Neural cell (in vitro differentiated cells): ENCODE data around the gene CPA3. TPM values are rescaled to one million over a fixed set of nuclear protein-coding genes. Genes with fewer than 3 reads are reported as not detected.

Source experiments
- H2AFZ ChIP-seq: fragments of 200-600, 300-800 bp; sonication (generic), shearing (Covaris generic); 2 replicates; pipeline ENCODE4 v1.6.0; 2014; ENCODE audit warnings: low read depth, mild to moderate bottlenecking, antibody characterized with exemption, low read length, moderate library complexity
- H3F3A ChIP-seq: fragments of 200-600 bp; shearing (Covaris generic); 2 replicates; pipeline ENCODE4 v1.6.1; 2016; ENCODE audit warnings: mild to moderate bottlenecking, moderate library complexity, mixed read lengths, antibody characterized with exemption, low read length; ENCODE audit not compliant: insufficient read depth, poor library complexity, severe bottlenecking
- H3K27ac ChIP-seq: fragments of 200-600, 300-800 bp; sonication (generic), shearing (Covaris generic); 2 replicates; pipeline ENCODE4 v1.5.1; 2014; ENCODE audit warnings: mild to moderate bottlenecking, low read length, moderate library complexity
- H3K27me3 ChIP-seq: fragments of 300-800, 200-600 bp; sonication (generic), shearing (Covaris generic); 2 replicates; pipeline ENCODE4 v1.6.0; 2014; ENCODE audit warnings: mild to moderate bottlenecking, low read depth, low read length, moderate library complexity; ENCODE audit not compliant: insufficient read depth
- H3K36me3 ChIP-seq: fragments of 300-800, 200-600 bp; sonication (generic), shearing (Covaris generic); 2 replicates; pipeline ENCODE4 v1.5.1; 2014; ENCODE audit warnings: mild to moderate bottlenecking, antibody characterized with exemption, low read length, moderate library complexity; ENCODE audit not compliant: insufficient read depth
- H3K4me2 ChIP-seq: fragments of 300-800, 200-600 bp; sonication (generic), shearing (Covaris generic); 2 replicates; pipeline ENCODE4 v1.6.0; 2014; ENCODE audit warnings: mild to moderate bottlenecking, low read length
- H3K4me3 ChIP-seq: fragments of 300-800, 200-600 bp; sonication (generic), shearing (Covaris generic); 2 replicates; pipeline ENCODE4 v1.5.1; 2014; ENCODE audit warnings: mild to moderate bottlenecking, low read length, moderate library complexity
- H3K79me2 ChIP-seq: fragments of 200-600 bp; shearing (Covaris generic); replicated peaks from 2 replicates; pipeline ENCODE4 v1.6.0; 2014; ENCODE audit warnings: mild to moderate bottlenecking, low read length, moderate library complexity; ENCODE audit not compliant: insufficient read depth
- H3K9ac ChIP-seq: fragments of 300-800, 200-600 bp; sonication (generic), shearing (Covaris generic); 2 replicates; pipeline ENCODE4 v1.6.1; 2016; ENCODE audit warnings: mild to moderate bottlenecking, low read length, mixed read lengths
- H3K9me2 ChIP-seq: fragments of 200-600 bp; shearing (Covaris generic); 2 replicates; pipeline ENCODE4 v1.6.1; 2016; ENCODE audit warnings: mild to moderate bottlenecking, low read length, mixed read lengths; ENCODE audit not compliant: insufficient read depth
- H3K9me3 ChIP-seq: fragments of 200-600, 300-800 bp; sonication (generic), shearing (Covaris generic); 2 replicates; pipeline ENCODE4 v1.6.1; 2016; ENCODE audit warnings: mild to moderate bottlenecking, mixed run types, low read length, moderate library complexity, mixed read lengths
- H4K20me1 ChIP-seq: fragments of 200-600 bp; shearing (Covaris generic); 2 replicates; pipeline ENCODE4 v1.6.1; 2016; ENCODE audit warnings: mild to moderate bottlenecking, mixed run types; ENCODE audit not compliant: insufficient read depth
- EP300 ChIP-seq: fragments of 450-650 bp; conservative IDR thresholded peaks from 2 replicates; pipeline ENCODE4 v1.6.1; 2014; ENCODE audit warnings: antibody characterized with exemption, mild to moderate bottlenecking, moderate library complexity; ENCODE audit not compliant: poor library complexity, severe bottlenecking
- EZH2 ChIP-seq: fragments of 200-600, 300-800 bp; shearing (Covaris generic), sonication (generic); IDR thresholded peaks from 2 replicates; pipeline ENCODE4 v1.6.1; 2014; ENCODE audit warnings: antibody characterized with exemption, low read length, borderline replicate concordance, mild to moderate bottlenecking; ENCODE audit not compliant: insufficient read depth, poor library complexity, severe bottlenecking
- MXI1 ChIP-seq: fragments of 450-650 bp; conservative IDR thresholded peaks from 2 replicates; pipeline ENCODE4 v1.6.1; 2014; ENCODE audit warnings: antibody characterized with exemption, mild to moderate bottlenecking; ENCODE audit not compliant: poor library complexity, severe bottlenecking
- POLR2AphosphoS5 ChIP-seq: IDR thresholded peaks from 2 replicates; pipeline ENCODE4 v1.6.1; 2012
- RAD21 ChIP-seq: fragments of 450-650 bp; conservative IDR thresholded peaks from 2 replicates; pipeline ENCODE4 v1.6.1; 2014; ENCODE audit warnings: antibody characterized with exemption, mild to moderate bottlenecking, moderate library complexity
- SMC3 ChIP-seq: fragments of 450-650 bp; conservative IDR thresholded peaks from 2 replicates; pipeline ENCODE4 v1.6.1; 2014; ENCODE audit warnings: antibody characterized with exemption, mild to moderate bottlenecking, moderate library complexity; ENCODE audit not compliant: poor library complexity
- TAF1 ChIP-seq: IDR thresholded peaks from 2 replicates; pipeline ENCODE4 v1.6.1; 2012; ENCODE audit warnings: low read depth
- polyA plus RNA-seq: library from polyadenylated mRNA; depleted of rRNA; stranded (reverse); fragments of >200 nt; gene quantifications from 2 replicates; pipeline ENCODE4 v1.2.3, GENCODE V29; 2014
- TF ChIP-seq, protein P1 (sequence below): fragments of 450-650 bp; IDR thresholded peaks from 2 replicates; pipeline ENCODE4 v1.5.1; 2014; ENCODE audit warnings: antibody characterized with exemption, mild to moderate bottlenecking, moderate library complexity; ENCODE audit not compliant: poor library complexity, severe bottlenecking
- TF ChIP-seq, protein P2 (sequence below): IDR thresholded peaks from 2 replicates; pipeline ENCODE4 v1.6.1; 2012; ENCODE audit warnings: borderline replicate concordance

CPA3 gene
- polyA plus RNA-seq, 1 donor from 2014 or later: not detected

DNA sequence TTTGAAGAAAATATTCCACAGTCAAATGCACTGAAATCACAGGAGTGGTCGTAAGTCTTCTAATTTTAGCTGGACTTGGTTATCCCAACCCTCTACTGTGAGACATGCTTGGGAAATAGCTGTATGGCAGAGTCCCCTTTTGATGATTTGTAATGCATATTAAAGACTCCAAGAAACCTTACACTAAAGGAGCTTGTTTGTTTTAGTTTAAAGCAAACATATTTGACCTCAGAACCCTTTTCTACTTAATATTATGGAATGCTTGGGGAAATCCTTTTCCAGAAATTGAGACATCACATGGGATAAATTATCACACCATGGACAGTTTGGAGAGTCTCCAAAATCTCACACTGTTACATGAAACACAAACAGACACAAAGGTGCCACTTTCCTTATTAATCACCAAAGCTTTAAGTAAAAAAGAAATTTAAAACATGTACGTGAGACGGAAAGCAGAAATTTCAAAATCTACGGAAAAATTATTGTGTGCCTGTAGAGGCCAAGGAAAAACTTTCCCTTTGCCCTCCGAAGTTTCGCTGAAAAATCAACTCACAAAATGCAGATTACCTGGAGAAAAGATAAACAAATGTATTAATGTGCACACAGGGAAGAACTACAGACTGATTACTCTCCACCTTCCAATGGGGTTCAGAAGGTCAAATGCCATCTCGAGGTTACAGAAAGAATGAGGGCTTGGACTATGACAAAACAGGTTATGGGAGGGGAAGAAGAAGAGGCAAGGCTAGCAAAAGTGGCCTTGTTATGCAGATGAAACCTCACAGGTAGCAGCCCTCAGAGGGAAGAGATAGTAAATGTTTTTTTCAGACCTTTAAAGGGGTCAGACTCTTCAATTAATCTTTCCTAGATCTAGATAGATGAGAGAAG lies 44.5 kb upstream of the CPA3 start:
- H3F3A ChIP-seq: no peaks in the 10 kb centered on the region
- H3K79me2 ChIP-seq: no peaks in the 10 kb centered on the region
- no peak overlapping the region for H3K9ac ChIP-seq
- no peaks in the 10 kb centered on the region for H3K36me3 ChIP-seq
- no peak overlapping the region for H3K4me3 ChIP-seq
- TF ChIP-seq, protein P1, sequence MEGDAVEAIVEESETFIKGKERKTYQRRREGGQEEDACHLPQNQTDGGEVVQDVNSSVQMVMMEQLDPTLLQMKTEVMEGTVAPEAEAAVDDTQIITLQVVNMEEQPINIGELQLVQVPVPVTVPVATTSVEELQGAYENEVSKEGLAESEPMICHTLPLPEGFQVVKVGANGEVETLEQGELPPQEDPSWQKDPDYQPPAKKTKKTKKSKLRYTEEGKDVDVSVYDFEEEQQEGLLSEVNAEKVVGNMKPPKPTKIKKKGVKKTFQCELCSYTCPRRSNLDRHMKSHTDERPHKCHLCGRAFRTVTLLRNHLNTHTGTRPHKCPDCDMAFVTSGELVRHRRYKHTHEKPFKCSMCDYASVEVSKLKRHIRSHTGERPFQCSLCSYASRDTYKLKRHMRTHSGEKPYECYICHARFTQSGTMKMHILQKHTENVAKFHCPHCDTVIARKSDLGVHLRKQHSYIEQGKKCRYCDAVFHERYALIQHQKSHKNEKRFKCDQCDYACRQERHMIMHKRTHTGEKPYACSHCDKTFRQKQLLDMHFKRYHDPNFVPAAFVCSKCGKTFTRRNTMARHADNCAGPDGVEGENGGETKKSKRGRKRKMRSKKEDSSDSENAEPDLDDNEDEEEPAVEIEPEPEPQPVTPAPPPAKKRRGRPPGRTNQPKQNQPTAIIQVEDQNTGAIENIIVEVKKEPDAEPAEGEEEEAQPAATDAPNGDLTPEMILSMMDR: no peak
- no peak for TF ChIP-seq SMC3
- TF ChIP-seq EP300: no peak
- TF ChIP-seq, protein P2, sequence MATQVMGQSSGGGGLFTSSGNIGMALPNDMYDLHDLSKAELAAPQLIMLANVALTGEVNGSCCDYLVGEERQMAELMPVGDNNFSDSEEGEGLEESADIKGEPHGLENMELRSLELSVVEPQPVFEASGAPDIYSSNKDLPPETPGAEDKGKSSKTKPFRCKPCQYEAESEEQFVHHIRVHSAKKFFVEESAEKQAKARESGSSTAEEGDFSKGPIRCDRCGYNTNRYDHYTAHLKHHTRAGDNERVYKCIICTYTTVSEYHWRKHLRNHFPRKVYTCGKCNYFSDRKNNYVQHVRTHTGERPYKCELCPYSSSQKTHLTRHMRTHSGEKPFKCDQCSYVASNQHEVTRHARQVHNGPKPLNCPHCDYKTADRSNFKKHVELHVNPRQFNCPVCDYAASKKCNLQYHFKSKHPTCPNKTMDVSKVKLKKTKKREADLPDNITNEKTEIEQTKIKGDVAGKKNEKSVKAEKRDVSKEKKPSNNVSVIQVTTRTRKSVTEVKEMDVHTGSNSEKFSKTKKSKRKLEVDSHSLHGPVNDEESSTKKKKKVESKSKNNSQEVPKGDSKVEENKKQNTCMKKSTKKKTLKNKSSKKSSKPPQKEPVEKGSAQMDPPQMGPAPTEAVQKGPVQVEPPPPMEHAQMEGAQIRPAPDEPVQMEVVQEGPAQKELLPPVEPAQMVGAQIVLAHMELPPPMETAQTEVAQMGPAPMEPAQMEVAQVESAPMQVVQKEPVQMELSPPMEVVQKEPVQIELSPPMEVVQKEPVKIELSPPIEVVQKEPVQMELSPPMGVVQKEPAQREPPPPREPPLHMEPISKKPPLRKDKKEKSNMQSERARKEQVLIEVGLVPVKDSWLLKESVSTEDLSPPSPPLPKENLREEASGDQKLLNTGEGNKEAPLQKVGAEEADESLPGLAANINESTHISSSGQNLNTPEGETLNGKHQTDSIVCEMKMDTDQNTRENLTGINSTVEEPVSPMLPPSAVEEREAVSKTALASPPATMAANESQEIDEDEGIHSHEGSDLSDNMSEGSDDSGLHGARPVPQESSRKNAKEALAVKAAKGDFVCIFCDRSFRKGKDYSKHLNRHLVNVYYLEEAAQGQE: no peak
- no peak for TF ChIP-seq TAF1
- no peak for TF ChIP-seq EZH2
- no peak for TF ChIP-seq MXI1
- TF ChIP-seq POLR2AphosphoS5: no peak
- no peak for TF ChIP-seq RAD21
- H3K27ac ChIP-seq: no peak overlapping the region
- no peaks in the 10 kb centered on the region for H3K9me3 ChIP-seq
- no peaks in the 10 kb centered on the region for H3K9me2 ChIP-seq
- no peaks in the 10 kb centered on the region for H3K27me3 ChIP-seq
- H3K4me2 ChIP-seq: no peak overlapping the region
- no peak overlapping the region for H2AFZ ChIP-seq
- H4K20me1 ChIP-seq: no peaks in the 10 kb centered on the region

DNA sequence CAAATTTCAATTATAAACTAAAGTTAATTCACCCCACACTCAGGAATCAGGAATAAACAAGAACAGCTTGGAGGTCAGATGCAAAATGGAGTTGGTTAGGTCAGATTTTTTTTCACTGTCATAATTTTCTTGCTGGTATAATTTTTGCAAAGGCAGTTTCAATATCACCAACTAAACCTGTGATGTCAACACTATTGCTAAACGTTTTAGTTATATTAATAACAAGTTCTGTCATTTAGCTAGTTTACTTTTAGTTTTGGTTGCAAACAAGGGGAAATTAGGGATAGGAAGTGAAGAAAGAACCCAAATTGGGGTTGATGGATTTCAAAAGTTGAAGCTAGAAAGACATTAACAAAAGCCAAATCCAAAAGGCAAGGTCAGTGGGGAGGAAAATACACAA lies 42.1 kb upstream of the CPA3 start:
- Histone ChIP-seq H3K36me3 (no peaks in the 10 kb centered on the region), H3K9ac (no peak overlapping the region), H3K4me2 (no peak overlapping the region), H3K79me2 (no peaks in the 10 kb centered on the region), H3K9me2 (no peaks in the 10 kb centered on the region), H3K9me3 (no peaks in the 10 kb centered on the region), H2AFZ (no peak overlapping the region), H3F3A (no peaks in the 10 kb centered on the region), H3K27ac (no peak overlapping the region), H3K27me3 (no peaks in the 10 kb centered on the region), H4K20me1 (no peaks in the 10 kb centered on the region), H3K4me3 (no peak overlapping the region)
- TF ChIP-seq EP300: no peak
- no peak for TF ChIP-seq POLR2AphosphoS5
- TF ChIP-seq MXI1: no peak
